Occipital lobe (tissue), 2 donors: Measurements from ENCODE around the gene SCRN2. TPM values are rescaled to one million over a fixed set of nuclear protein-coding genes. Genes with fewer than 3 reads are reported as not detected.

ENCODE experiments used
- DNase-seq: peaks from one replicate; lab custom pipeline; 2025; lab: John Stamatoyannopoulos, UW
- total RNA-seq: library from RNA; depleted of rRNA; stranded (reverse); fragments of >200 nt; gene quantifications from one replicate; pipeline ENCODE4 v1.2.3, GENCODE V29; 2014

The SCRN2 gene
- total RNA-seq, 1 donor from 2014 or later: 17.8 TPM

DNA sequence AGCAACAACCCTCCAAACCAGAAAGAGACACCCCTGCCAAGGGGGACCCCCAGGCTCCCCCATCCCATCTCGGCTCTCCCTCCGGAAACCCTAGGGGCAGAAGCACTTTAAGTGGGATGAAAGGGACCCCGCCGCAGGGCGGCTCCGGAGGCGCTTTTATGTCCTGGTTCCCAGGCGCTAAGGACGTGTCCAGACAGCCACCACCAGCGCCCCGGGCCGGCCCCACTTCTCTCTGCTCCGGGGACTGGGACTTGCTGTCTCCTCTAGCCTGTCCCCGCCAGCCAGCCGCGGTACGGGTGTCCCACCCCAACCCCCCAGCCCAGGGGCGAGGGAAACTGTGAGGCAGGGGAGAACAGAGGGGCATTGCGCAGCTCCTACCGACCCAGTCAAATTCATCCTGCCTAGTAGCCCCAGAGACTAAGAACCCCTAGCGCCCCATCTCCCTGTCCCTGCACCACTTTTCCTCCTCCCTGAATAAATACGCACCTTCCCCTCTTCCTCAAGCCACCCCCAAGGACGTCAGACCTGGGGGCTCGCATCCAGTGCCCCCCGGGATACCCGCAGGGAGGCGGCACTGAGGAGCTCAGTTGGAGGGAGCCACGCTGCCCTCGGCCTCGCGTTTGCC lies 5.8 kb upstream of the SCRN2 start:
- DNase-seq: no peak

DNA sequence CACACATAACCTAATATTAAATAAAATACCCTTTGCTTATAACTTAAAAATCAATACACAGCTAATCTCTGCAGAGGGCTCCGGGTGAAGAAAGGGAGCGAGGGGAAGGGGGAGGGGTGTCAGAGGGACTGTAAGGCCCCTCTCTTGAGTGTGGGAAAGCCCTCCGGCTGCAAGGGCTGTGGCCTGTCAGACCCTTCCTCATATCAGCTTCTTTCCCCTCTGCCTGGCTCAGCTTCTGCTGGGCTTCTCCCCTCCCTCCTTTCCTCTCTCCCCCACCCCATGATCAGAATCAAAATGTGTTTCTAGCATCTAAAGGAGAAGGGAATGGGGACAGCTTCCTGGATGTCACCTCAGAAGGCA lies 4.6 kb upstream of the SCRN2 start:
- no peak for DNase-seq

DNA sequence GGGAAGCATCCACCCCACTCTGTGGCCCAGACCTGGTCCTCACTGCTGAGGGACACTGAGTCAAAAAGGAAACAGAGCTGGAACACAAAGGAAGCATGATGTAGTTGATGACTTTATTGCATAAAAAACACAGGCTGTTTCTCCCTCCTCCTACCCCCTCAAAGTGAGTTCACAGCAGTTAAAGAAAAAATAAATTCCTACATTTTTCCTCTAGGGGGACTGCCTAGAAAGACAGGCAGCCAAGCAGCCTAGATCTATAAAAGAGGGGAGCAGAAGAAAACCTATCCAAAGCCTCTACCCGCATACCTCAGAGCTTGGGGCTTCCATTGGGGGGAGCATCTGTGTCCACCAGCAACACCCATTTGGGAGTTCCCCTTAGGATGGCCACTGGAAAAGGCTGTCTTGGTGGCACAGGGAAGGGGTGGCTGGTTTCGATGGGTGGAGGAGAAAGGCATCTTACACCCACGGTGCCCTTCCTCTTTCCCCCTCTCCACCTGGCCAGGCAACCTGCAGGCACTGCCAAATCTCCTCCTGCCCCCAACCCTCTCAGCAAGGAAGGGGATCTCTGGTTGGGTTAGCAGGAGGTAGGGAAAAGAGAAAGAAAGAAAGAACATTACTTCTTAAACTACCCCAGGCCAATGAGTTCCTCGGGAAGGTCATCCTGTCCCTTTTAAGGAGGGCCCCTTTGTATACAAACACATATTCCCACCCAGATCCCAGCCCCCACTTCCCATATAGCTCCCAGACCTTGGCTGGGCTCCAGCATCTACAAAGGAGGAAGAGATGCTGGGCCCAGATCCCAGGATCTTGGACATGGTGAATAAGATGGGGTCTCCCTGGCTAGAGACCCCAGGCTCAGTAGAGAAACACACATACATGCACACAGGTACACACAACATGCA lies 4.0 kb upstream of the SCRN2 start:
- no peak for DNase-seq

DNA sequence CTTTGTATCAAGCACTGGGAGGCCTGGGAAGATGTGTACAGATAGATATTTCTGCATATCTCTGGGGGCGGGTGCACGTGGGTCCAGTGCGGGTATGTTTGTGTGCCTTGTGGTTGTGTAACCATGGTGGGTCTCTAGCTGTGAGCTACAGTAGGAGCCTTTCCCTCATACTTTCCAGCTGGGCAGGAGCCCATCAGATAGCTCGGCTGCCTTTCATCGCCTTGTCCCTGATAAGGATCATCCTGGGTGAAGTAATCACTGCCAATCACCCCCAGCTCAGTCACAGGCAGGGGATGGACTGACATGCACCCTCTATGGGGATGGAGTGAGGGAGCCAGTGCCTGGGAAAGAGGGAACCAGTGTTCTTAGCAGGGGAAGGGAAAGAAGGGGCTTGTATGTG lies 3.2 kb upstream of the SCRN2 start:
- no peak for DNase-seq

DNA sequence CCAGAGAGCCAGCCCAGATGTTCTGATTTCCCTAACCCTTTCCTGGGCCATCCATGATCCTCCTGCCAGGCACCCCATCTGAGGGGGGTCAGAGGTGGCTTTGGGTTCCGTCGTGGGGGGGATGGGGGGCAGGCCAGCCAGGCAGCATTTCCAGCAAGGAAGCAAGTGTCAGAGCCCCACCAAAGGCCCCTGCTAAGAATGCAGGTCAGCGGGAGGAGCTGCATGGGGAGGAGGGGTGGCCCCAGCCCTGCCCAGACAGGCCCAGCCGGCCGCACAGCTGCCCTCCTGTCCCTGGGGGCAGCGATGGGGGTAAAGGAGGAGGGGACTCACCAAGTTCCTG lies 2.3 kb upstream of the SCRN2 start:
- DNase-seq: no peak

DNA sequence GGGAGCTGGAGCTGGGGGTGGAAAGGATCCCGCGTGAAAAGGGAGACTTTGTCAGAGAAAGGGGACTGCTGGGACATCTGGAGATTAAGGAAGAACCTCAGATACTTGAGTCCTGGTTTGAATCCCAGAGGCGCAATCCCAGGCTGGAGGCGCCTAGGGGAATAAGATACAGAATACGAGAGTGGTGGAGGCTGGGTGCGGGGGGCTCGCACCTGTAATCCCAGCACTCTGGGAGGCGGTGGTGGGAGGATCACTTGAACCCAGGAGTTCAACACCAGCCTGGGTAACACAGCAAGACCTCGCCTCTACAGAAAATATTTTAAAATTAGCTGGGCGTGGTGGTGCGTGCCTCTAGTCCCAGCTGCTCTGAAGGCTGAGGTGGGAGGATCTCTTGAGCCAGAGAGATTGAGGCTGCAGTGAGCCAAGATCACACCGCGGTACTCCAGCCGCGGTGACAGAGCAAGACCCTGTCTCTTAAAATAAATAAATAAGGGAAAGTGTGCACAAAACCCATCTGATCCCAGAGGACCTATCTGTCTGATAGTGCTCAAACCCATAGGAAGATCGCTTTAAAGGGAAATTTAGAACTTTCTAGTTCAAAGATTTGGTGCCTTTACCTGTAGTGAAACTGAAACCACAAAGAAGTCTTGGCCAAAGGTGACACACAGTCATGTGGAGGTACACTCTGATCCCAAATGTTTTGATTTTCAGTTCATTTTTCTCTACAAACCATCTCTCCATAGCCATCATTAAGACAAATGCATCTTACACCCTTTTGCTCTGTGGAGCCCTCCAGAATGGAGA lies 617 bp upstream of the SCRN2 start:
- DNase-seq: no peak

DNA sequence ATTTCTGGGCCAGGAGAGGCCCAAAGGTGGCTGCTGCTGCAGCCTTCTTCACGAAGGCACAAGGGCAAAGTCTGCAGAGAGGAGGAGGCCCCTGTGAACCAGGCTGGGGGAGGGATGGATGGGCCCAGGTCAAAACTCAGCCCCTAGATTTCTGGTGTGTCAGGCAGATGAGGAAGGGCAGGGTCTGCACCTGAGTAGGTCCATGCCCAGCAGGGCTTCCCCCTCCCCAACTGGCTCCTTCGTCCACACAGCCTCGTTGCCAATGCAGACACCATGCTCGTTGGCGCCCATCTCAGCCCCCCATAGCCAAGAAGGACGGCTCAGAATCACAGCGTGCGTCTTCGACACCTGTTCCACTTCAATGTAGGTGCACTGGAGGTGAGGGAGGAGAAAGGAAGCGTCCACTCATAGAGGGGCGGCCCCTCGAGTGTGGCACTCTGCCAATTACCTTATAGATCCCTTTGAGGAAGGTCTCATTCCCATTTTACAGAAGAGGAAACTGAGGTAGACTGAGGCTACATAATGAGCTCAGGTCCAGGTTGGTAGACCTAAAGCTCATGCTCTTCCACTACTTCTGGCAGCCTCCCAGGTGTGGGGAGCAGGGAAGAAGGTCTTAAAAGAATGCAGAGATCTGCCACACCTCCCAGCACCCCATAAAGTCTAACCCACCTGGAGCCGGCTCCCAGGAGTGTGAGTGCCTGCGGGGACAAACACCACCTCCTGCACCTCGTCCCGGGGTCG lies 902 bp downstream of the SCRN2 start:
- DNase-seq: no peak

DNA sequence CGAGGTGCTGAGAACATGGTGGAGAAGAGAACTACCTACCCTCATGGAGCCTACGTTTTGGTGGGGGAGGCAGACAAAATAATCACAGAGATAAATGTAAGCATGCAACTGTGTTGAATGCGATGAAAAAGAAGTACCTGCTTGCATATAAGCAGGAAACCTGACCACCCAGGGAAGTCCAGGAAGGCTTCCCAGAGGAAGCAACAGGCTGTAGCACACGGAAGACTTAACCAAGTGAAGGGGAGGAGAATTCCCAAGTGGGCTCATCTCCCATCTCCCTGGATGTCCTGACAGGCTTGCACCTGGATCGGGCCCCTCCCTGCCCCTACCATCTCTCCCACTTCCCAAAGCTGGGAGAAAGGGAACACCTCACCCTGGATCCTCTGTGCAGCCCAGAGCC lies 2.0 kb downstream of the SCRN2 start:
- no peak for DNase-seq

DNA sequence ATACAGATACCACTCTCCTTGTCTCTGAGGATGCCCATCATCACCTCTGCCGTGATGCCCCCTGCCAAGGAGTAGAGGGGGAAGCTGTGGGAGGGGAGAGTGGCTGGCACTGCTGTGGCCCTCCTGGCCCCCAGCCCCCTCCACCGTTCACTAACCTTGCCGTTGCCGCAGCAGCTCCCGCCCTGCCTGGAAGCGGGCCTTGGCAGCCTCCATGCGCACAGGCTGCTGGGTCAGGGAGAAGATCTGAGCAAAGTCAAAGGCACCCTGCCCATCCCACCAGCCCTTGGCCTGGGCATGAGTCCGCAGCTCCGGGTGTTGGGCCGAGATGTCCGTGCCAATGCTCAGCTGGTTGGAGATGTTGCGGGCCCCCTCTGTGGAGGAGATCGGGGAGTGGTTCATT lies 2.4 kb downstream of the SCRN2 start:
- no peak for DNase-seq

DNA sequence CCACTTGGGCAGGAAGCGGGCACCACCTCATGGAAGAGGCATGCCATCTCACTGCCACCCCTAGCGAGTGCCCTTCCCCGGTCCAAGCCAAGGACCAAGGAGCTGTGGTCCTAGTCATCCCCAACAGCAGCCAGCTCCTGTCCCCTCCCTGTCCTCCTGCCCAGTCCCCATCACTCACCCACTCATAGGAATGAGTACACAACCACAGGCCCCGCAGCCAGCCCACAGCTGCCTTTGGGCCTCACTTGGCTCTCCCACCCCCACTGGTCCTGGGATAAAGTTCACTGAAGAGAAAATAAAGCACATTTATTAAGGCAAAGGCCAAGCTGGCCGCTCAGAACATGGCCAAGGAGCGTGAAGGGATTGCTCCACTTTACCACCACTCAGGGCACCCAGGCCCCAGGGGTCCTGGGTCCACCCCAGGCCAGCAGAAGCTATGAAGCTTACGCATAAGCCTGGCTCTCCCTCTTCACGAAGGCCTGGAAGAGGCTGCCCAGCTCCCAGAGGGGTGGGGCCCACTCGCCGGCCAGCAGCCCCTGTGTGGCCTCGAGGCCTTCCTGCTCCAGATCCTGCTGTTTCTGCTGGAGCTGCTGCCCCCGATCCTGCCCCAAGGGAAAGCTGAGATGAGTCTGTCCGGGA lies 3.6 kb downstream of the SCRN2 start:
- DNase-seq: no peak

DNA sequence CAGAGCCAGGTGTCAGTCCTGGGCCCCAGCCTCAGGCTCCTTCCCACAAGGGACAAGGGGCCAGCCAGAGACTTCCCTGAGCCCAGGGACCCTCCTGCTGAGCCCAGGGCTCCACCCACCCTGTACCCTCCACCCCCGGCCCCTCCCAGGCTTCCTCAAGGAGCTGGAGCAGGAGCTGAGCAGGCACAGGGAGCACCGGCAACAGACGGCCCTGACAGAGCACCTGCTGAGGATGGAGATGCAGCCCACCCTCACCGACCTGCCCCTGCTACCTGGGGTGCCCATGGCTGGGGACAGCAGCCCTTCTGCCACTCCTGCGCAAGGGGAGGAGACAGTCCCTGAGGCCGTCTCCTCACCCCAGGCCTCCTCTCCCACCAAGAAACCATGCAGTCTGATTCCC lies 4.5 kb downstream of the SCRN2 start:
- DNase-seq: no peak

DNA sequence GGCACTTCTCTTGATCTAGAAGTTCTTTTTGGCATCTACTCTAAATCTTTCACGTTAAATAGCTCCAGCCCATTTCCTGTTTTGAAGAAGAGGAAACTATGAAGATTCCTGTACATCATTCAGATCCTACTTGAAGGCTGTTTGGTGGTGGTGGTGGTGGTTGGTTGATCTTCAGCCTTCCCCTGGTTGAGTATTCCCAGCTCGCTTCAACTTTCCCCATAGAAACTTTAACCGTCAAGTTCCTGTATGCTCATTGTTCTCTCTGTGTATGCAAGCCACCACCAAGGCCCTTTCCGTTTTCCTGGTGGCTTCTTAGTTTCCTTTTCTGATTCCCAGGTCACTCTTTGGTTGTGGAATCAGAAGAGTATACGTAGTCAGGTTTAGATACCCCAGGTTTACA lies 6.3 kb downstream of the SCRN2 start:
- no peak for DNase-seq

DNA sequence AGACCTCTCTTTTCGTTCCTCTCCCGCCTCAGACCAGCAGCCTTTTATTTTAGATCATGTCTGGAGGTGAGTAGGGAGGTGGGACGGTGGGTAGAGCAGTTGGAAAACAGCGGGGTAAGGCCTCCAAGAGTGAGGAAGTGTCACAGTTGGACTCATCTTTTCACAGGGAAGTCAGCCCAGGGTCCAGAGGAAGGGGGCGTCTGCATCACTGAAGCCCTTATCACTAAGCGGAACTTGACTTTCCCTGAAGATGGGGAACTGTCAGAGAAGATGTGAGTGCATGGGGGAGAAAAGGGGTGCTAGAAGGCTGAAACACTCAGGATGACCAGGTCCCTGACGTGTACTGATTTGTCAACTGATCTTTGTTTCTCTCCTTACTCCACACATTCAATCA lies 9.1 kb downstream of the SCRN2 start:
- DNase-seq: no peak

DNA sequence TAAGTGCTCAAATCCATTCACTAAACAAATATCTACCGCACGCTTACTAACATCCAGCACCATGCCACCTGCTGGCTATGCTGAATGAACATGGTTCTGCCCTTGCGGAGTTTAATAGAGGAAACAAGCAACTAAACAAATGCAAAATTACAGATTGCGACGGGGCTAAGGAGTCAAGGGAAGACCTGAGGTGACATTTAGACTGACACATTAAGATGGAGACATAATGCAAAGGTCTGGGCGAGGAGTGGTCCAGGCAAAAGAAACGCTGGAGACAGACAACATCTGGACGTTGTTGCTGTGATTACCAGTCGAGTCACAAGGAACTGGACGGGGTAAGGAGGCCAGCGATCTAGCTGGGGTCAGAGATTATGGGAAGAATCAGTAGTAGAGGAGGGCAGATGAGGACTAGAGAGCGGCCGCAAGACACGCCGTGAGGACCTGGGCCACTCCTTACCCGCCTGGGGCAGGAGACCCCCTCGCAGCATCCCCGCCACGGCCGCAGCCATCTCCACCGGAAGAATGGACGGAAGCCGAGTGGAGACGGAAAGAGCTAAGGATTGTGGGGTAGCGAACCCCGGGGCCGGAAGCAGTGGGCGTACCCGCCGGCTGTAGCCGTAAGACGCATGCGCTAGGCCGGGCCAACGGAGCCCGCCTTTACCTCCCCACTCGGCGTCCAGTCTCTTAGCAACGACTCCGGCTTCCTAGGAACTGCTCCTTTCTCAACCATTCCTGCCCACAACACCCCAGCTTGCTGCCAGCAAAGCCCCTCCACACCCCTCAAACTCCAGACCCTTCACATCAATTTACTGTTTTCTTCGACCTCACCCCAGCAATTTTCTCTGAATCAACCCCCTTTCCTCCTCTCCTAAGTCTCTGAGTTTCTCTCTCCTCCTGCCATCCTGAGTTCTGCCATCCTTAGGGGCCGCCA lies 9.8 kb downstream of the SCRN2 start, which contains the start of the genes LRRC46 and MRPL10:
Gene LRRC46 (plus strand): TSS at position 668 of the 931 bp plus-strand sequence. CDS start 320 bp downstream, outside the sequence.
Gene MRPL10 (minus strand): TSS at position 539 of the 931 bp plus-strand sequence. CDS start 30 bp downstream, at position 509.
- peak; percentile 87 for DNase-seq

DNA sequence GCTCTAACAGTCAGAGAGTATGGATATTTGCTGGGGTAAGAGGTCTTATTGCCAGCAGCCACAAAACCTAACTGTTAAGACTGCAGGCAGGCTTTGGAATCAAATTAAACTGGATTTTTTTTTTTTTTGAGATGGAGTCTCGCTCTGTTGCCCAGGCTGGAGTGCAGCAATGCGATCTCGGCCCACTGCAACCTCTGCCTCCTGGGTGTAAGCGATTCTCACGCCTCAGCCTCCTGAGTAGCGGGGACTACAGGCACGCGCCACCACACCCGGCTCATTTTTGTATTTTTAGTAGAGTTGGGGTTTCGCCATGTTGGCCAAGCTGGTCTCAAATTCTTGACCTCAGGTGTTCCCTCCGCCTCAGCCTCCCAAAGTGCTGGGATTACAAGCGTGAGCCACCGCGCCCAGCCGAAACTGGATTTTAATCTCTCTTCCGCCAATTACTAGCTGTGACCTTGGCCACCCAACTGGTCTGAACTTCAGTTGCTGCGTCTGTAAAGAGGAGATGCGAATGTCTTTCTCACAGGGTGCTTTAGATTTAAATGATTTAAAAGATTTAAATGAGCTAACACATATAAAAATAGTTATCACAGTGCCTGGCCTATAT lies 10.6 kb downstream of the SCRN2 start:
- DNase-seq: no peak

DNA sequence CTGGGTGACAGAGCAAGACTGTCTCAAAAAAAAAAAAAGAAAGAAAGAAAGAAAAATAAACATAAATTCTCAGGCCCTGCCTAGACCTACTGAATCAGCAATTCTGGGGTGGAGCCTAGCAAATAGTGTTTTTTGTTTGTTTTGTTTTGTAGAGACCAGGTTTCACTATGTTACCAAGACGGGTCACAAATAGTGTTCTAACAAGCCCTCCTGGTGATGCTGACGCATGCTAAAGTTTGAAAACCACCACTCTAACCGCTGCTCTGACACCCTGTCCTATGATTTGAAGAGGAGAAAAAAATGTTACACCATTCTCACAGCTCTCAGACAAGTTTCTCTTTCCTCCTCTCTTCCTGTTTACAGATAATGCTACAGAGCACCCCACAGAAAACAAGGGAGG lies 11.2 kb downstream of the SCRN2 start:
- DNase-seq: no peak

DNA sequence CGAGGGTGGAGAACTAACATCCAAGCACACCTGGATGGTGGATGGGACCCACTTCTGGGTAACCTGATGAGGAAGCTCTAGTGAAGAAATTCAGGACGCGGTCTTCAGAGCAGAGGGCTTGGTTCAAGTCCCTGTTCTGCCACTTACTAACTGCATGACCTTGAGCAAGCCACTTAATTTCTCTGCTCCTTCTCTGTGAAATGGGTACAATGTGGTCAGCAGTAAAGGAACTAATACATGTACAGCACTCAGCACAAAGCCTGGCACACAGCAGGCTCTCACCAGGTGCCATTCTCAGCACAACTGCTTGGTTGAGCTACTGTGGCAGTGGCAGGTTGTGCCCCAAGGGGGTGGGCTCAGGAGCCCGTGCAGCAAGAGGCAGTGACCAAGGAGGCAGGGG lies 17.6 kb downstream of the SCRN2 start:
- DNase-seq: no peak

DNA sequence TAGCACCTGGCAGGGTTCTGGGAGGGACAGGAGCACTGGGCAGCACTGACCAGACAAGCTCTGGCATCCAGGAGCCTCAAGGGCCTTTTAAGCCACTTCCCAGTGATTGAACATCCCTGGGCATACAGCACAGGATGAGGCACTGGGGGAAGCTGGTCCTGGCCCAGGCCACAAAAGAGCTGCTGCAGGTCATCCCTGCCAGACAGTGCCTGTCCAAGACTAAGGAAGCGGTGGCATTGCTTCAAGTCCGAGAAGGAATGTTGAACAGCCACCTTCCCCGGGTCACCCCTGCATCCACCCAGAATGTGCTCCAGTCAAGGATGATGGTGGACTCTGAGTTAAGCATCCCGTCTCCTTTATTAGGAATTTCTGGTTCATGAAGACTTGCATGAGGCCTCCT lies 18.3 kb downstream of the SCRN2 start:
- no peak for DNase-seq
